Ammon's horn (tissue), 1 donor: ENCODE data around the gene GTF3C2.
"Not testable (repeated sequence)": the region's sequence is repeated elsewhere in the genome, so short reads cannot be mapped to it uniquely, and the experiment has no call there.

Experiments used
- DNase-seq: peaks from one replicate; pipeline ENCODE4 v3.0.0-alpha.2; 2016; ENCODE audit warnings: low spot score

GTF3C2 gene

GRCh38 chr2:27370816-27371620, 14.5 kb upstream of the GTF3C2 start:
- peak; percentile 29 for DNase-seq

- DNase-seq: peak; percentile 99
These were observed 13.7 kb upstream of the GTF3C2 start, which contains the start of the genes EIF2B4 and SNX17 for GRCh38 chr2:27370026-27370815. Gene EIF2B4 (minus strand): TSS chr2:27370338. CDS start chr2:27370314, 24 bp downstream. Gene SNX17 (plus strand): TSS chr2:27370616. CDS start chr2:27370744, 128 bp downstream.

- peak; percentile 64 for DNase-seq
These were observed 13.0 kb upstream of the GTF3C2 start for GRCh38 chr2:27369471-27370025.

- DNase-seq: no peak
These were observed 7.4 kb upstream of the GTF3C2 start for GRCh38 chr2:27363933-27364332.

GRCh38 chr2:27362678-27363420, 6.3 kb upstream of the GTF3C2 start:
- no peak for DNase-seq

- peak; percentile 16 for DNase-seq
These were observed 545 bp downstream of the GTF3C2 start for GRCh38 chr2:27356056-27356381.

- DNase-seq: no peak
These were observed 2.0 kb downstream of the GTF3C2 start for GRCh38 chr2:27354597-27354927.

- no peak for DNase-seq
These were observed 2.6 kb downstream of the GTF3C2 start for GRCh38 chr2:27353762-27354596.

GRCh38 chr2:27353386-27353761, 3.2 kb downstream of the GTF3C2 start:
- DNase-seq: not testable (repeated sequence)

- no peak for DNase-seq
These were observed 4.6 kb downstream of the GTF3C2 start for GRCh38 chr2:27351802-27352598.

- no peak for DNase-seq
These were observed 6.4 kb downstream of the GTF3C2 start for GRCh38 chr2:27350106-27350693.

- no peak for DNase-seq
These were observed 8.9 kb downstream of the GTF3C2 start for GRCh38 chr2:27347641-27348040.

GRCh38 chr2:27336173-27336572, 20.4 kb downstream of the GTF3C2 start:
- DNase-seq: no peak

- no peak for DNase-seq
These were observed 21.3 kb downstream of the GTF3C2 start for GRCh38 chr2:27335311-27335710.

- DNase-seq: no peak
These were observed 31.8 kb downstream of the GTF3C2 start for GRCh38 chr2:27324720-27325119.

GRCh38 chr2:27323596-27324285, 32.8 kb downstream of the GTF3C2 start:
- no peak for DNase-seq

GRCh38 chr2:27322766-27323595, 33.6 kb downstream of the GTF3C2 start, which contains the start of gene MPV17:
Gene MPV17 (minus strand): TSS chr2:27323097. CDS start chr2:27322517, 580 bp downstream.
- peak; percentile 96 for DNase-seq

- DNase-seq: no peak
These were observed 34.2 kb downstream of the GTF3C2 start for GRCh38 chr2:27322301-27322765.
